OCI-LY7 (cell line): ENCODE measurements around the gene PLEKHJ1.

Source experiments
- EZH2phosphoT487 ChIP-seq: fragments of 200-600 bp; sonication (generic); IDR thresholded peaks from 2 replicates; pipeline ENCODE4 v1.6.1; 2018; ENCODE audit warnings: low read depth, borderline replicate concordance, mild to moderate bottlenecking, mixed run types, antibody characterized with exemption, low read length, moderate library complexity, mixed read lengths
- TF ChIP-seq, protein P1 (sequence below): fragments of 200-600 bp; sonication (generic); conservative IDR thresholded peaks from 2 replicates; pipeline ENCODE4 v1.5.1; 2014; ENCODE audit warnings: mild to moderate bottlenecking, antibody characterized with exemption, low read length, moderate library complexity, mixed read lengths

GRCh38 chr19:2224754-2225349, 11.3 kb downstream of the PLEKHJ1 start:
- TF ChIP-seq, protein P1, sequence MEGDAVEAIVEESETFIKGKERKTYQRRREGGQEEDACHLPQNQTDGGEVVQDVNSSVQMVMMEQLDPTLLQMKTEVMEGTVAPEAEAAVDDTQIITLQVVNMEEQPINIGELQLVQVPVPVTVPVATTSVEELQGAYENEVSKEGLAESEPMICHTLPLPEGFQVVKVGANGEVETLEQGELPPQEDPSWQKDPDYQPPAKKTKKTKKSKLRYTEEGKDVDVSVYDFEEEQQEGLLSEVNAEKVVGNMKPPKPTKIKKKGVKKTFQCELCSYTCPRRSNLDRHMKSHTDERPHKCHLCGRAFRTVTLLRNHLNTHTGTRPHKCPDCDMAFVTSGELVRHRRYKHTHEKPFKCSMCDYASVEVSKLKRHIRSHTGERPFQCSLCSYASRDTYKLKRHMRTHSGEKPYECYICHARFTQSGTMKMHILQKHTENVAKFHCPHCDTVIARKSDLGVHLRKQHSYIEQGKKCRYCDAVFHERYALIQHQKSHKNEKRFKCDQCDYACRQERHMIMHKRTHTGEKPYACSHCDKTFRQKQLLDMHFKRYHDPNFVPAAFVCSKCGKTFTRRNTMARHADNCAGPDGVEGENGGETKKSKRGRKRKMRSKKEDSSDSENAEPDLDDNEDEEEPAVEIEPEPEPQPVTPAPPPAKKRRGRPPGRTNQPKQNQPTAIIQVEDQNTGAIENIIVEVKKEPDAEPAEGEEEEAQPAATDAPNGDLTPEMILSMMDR = no peak
- TF ChIP-seq EZH2phosphoT487 = no peak
